ENCODE measurements around the gene ZNF316.

Gene ZNF316

GRCh38 chr7:6701860-6702259 lies 64.7 kb downstream of the ZNF316 start:
- no peak for DNase-seq
